ENCODE results near the gene SLCO3A1.

Gene SLCO3A1

DNA sequence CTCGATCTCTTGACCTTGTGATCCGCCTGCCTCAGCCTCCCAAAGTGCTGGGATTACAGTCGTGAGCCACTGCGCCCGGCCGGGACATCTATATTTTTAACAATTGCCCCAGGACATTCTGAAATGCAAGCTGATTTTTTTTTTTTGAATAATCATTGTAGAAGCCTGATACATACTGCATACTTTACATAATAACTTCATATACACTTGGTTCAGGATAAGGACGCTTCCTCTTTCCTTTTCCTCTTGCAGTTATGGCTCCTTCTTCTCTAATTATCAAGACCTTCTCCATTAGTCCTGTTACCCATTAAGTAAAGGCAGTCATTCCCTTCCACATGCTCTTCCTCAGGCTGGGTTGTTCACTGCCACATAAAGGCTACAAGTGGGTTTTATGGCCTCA is 58.3 kb downstream of the SLCO3A1 start:
- no peak overlapping the region for H3K23ac ChIP-seq (ENCODE audit: low read length)
- H2BK5ac ChIP-seq (ENCODE audit: low read depth, low read length, poor library complexity): no peak overlapping the region
- no peak overlapping the region for H4K91ac ChIP-seq (ENCODE audit: low read depth, low read length)
- no peaks in the 10 kb centered on the region for H3K79me2 ChIP-seq (ENCODE audit: control insufficient read depth, insufficient read depth, low read length, poor library complexity)
- no peak overlapping the region for H2AFZ ChIP-seq (ENCODE audit: insufficient read depth, low read length, poor library complexity)
- H3K4ac ChIP-seq (ENCODE audit: low read depth, low read length): no peak overlapping the region
- H4K12ac ChIP-seq (ENCODE audit: low read depth, low read length): no peak overlapping the region
- DNase-seq: peak in 1 of 2 donors; percentile 4
- no peak overlapping the region for H2AK5ac ChIP-seq (ENCODE audit: low read length)
- no peak overlapping the region for H3K18ac ChIP-seq (ENCODE audit: low read length)
- H2BK12ac ChIP-seq (ENCODE audit: low read length): no peak overlapping the region
- no peaks in the 10 kb centered on the region for H3K36me3 ChIP-seq (ENCODE audit: control insufficient read depth in 1 of 2, insufficient read depth in 2 of 2, low read length in 2 of 2)
- H3K9me3 ChIP-seq (ENCODE audit: insufficient read depth, low read depth, low read length): no peaks in the 10 kb centered on the region
- no peaks in the 10 kb centered on the region for H3K4me1 ChIP-seq (ENCODE audit: control insufficient read depth in 1 of 2, insufficient read depth in 2 of 2, low read length in 2 of 2)
- H3K9ac ChIP-seq (ENCODE audit: low read length): no peak overlapping the region
- H3K4me2 ChIP-seq (ENCODE audit: low read length): no peak overlapping the region
- no CpG with 5 or more reads among the region's 7 CpGs for WGBS (ENCODE audit: extremely low coverage, insufficient coverage, insufficient read length)
- no peak overlapping the region for H2BK120ac ChIP-seq (ENCODE audit: insufficient read depth, low read length, poor library complexity)
- no peak overlapping the region for H4K8ac ChIP-seq (ENCODE audit: low read depth, low read length)
- H3K27me3 ChIP-seq (ENCODE audit: insufficient read depth, low read length): no peaks in the 10 kb centered on the region
- no peak overlapping the region for H3K27ac ChIP-seq (ENCODE audit: low read depth, low read length)
- no peak overlapping the region for H3K4me3 ChIP-seq (ENCODE audit: low read depth, low read length)
- H3K79me1 ChIP-seq (ENCODE audit: low read length): no peaks in the 10 kb centered on the region
- H3K14ac ChIP-seq (ENCODE audit: low read length): no peak overlapping the region

DNA sequence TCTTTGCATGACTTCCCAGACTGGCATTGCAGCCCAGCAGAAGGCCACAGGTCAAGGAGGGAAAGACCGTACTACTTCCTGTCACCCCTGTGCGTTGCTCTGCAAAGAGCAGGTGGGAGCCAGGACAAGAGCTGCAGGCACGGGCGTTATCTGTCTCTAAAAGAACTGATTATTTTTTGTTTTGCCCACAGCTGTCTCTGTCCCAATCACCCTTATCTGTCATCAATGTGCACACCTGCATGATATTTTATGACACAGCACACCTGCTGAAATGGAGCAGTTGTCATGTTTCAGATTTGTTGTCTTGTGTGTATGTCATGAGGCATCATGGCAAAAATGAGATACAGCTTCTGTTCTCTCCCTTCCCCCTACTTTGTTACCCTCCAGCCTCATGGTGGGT is 58.8 kb downstream of the SLCO3A1 start:
- Histone ChIP-seq H3K4me2 (ENCODE audit: low read length) (no peak overlapping the region), H3K79me1 (ENCODE audit: low read length) (no peaks in the 10 kb centered on the region), H2BK120ac (ENCODE audit: insufficient read depth, low read length, poor library complexity) (no peak overlapping the region), H3K9me3 (ENCODE audit: insufficient read depth, low read depth, low read length) (no peaks in the 10 kb centered on the region), H3K4me1 (ENCODE audit: control insufficient read depth in 1 of 2, insufficient read depth in 2 of 2, low read length in 2 of 2) (no peaks in the 10 kb centered on the region), H3K18ac (ENCODE audit: low read length) (no peak overlapping the region), H3K23ac (ENCODE audit: low read length) (no peak overlapping the region), H3K9ac (ENCODE audit: low read length) (no peak overlapping the region), H3K79me2 (ENCODE audit: control insufficient read depth, insufficient read depth, low read length, poor library complexity) (no peaks in the 10 kb centered on the region), H2AFZ (ENCODE audit: insufficient read depth, low read length, poor library complexity) (no peak overlapping the region), H4K91ac (ENCODE audit: low read depth, low read length) (no peak overlapping the region), H2BK5ac (ENCODE audit: low read depth, low read length, poor library complexity) (no peak overlapping the region), H4K8ac (ENCODE audit: low read depth, low read length) (no peak overlapping the region), H2BK12ac (ENCODE audit: low read length) (no peak overlapping the region), H3K27ac (ENCODE audit: low read depth, low read length) (no peak overlapping the region), H4K12ac (ENCODE audit: low read depth, low read length) (no peak overlapping the region), H3K4ac (ENCODE audit: low read depth, low read length) (no peak overlapping the region), H3K14ac (ENCODE audit: low read length) (no peak overlapping the region), H3K4me3 (ENCODE audit: low read depth, low read length) (no peak overlapping the region), H3K27me3 (ENCODE audit: insufficient read depth, low read length) (no peaks in the 10 kb centered on the region), H3K36me3 (ENCODE audit: control insufficient read depth in 1 of 2, insufficient read depth in 2 of 2, low read length in 2 of 2) (no peaks in the 10 kb centered on the region), H2AK5ac (ENCODE audit: low read length) (no peak overlapping the region)
- DNase-seq: peak; percentile 52 to 69
- no CpG with 5 or more reads among the region's 4 CpGs for WGBS (ENCODE audit: extremely low coverage, insufficient coverage, insufficient read length)

- H3K79me2 ChIP-seq (ENCODE audit: control insufficient read depth, insufficient read depth, low read length, poor library complexity): no peaks in the 10 kb centered on the region
- no peak overlapping the region for H4K91ac ChIP-seq (ENCODE audit: low read depth, low read length)
- H3K4me2 ChIP-seq (ENCODE audit: low read length): no peak overlapping the region
- WGBS (ENCODE audit: extremely low coverage, insufficient coverage, insufficient read length): no CpG with 5 or more reads among the region's 6 CpGs
- no peaks in the 10 kb centered on the region for H3K9me3 ChIP-seq (ENCODE audit: insufficient read depth, low read depth, low read length)
- H3K27me3 ChIP-seq (ENCODE audit: insufficient read depth, low read length): no peaks in the 10 kb centered on the region
- no peaks in the 10 kb centered on the region for H3K79me1 ChIP-seq (ENCODE audit: low read length)
- H2BK5ac ChIP-seq (ENCODE audit: low read depth, low read length, poor library complexity): no peak overlapping the region
- H3K36me3 ChIP-seq (ENCODE audit: control insufficient read depth in 1 of 2, insufficient read depth in 2 of 2, low read length in 2 of 2): no peaks in the 10 kb centered on the region
- H3K4me3 ChIP-seq (ENCODE audit: low read depth, low read length): no peak overlapping the region
- no peak overlapping the region for H2BK120ac ChIP-seq (ENCODE audit: insufficient read depth, low read length, poor library complexity)
- no peak overlapping the region for H3K14ac ChIP-seq (ENCODE audit: low read length)
- H3K4me1 ChIP-seq (ENCODE audit: control insufficient read depth in 1 of 2, insufficient read depth in 2 of 2, low read length in 2 of 2): no peaks in the 10 kb centered on the region
- H2AFZ ChIP-seq (ENCODE audit: insufficient read depth, low read length, poor library complexity): no peak overlapping the region
- H3K27ac ChIP-seq (ENCODE audit: low read depth, low read length): no peak overlapping the region
- H3K18ac ChIP-seq (ENCODE audit: low read length): no peak overlapping the region
- no peak overlapping the region for H2BK12ac ChIP-seq (ENCODE audit: low read length)
- no peak overlapping the region for H4K12ac ChIP-seq (ENCODE audit: low read depth, low read length)
- H3K4ac ChIP-seq (ENCODE audit: low read depth, low read length): no peak overlapping the region
- H4K8ac ChIP-seq (ENCODE audit: low read depth, low read length): no peak overlapping the region
- no peak overlapping the region for H3K9ac ChIP-seq (ENCODE audit: low read length)
- H2AK5ac ChIP-seq (ENCODE audit: low read length): no peak overlapping the region
- no peak for DNase-seq
- no peak overlapping the region for H3K23ac ChIP-seq (ENCODE audit: low read length)
Observed at GRCh38 chr15:91913560-91913959, 60.1 kb downstream of the SLCO3A1 start.

DNA sequence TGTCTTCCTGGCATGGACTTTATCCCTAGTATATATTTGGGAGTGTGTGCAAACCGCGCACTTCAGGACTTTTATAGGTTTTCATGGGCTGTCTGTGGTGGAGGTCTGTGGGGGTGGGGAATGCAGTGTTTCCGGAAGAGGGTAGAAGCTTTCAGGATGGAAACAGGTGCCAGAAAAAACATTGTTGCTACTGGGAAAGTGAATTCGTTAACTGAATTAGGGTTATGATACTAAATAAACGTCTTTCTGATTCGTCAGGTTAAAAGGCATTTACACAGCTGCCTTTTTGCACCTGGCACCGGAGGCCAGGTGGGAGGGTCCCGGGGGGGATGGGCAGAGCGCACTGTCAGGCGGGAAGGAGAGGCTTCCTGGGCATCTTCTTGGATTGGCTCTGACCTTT is 62.1 kb downstream of the SLCO3A1 start:
- Histone ChIP-seq H4K91ac (ENCODE audit: low read depth, low read length) (no peak overlapping the region), H4K12ac (ENCODE audit: low read depth, low read length) (no peak overlapping the region), H3K14ac (ENCODE audit: low read length) (no peak overlapping the region), H2AFZ (ENCODE audit: insufficient read depth, low read length, poor library complexity) (no peak overlapping the region), H3K79me2 (ENCODE audit: control insufficient read depth, insufficient read depth, low read length, poor library complexity) (no peaks in the 10 kb centered on the region), H3K4ac (ENCODE audit: low read depth, low read length) (no peak overlapping the region), H4K8ac (ENCODE audit: low read depth, low read length) (no peak overlapping the region), H2BK120ac (ENCODE audit: insufficient read depth, low read length, poor library complexity) (no peak overlapping the region), H3K18ac (ENCODE audit: low read length) (no peak overlapping the region), H3K27me3 (ENCODE audit: insufficient read depth, low read length) (no peaks in the 10 kb centered on the region), H2AK5ac (ENCODE audit: low read length) (no peak overlapping the region), H3K9me3 (ENCODE audit: insufficient read depth, low read depth, low read length) (no peaks in the 10 kb centered on the region), H3K79me1 (ENCODE audit: low read length) (no peaks in the 10 kb centered on the region), H3K4me3 (ENCODE audit: low read depth, low read length) (no peak overlapping the region), H3K27ac (ENCODE audit: low read depth, low read length) (no peak overlapping the region), H3K4me1 (ENCODE audit: control insufficient read depth in 1 of 2, insufficient read depth in 2 of 2, low read length in 2 of 2) (no peaks in the 10 kb centered on the region), H3K36me3 (ENCODE audit: control insufficient read depth in 1 of 2, insufficient read depth in 2 of 2, low read length in 2 of 2) (no peaks in the 10 kb centered on the region), H3K23ac (ENCODE audit: low read length) (no peak overlapping the region), H3K4me2 (ENCODE audit: low read length) (no peak overlapping the region), H3K9ac (ENCODE audit: low read length) (no peak overlapping the region), H2BK5ac (ENCODE audit: low read depth, low read length, poor library complexity) (no peak overlapping the region), H2BK12ac (ENCODE audit: low read length) (no peak overlapping the region)
- WGBS (ENCODE audit: extremely low coverage, insufficient coverage, insufficient read length): no CpG with 5 or more reads among the region's 10 CpGs
- DNase-seq: no peak
